ENCODE measurements around the gene PRKCH. TPM values are rescaled to one million over a fixed set of nuclear protein-coding genes. Genes with fewer than 3 reads are reported as not detected.

Gene PRKCH
- total and polyA plus RNA-seq, 2 donors from 2014 or later = 8.3 to 47.0 TPM

- peak overlapping the region; percentile 59 to 67 for H3K27ac ChIP-seq (ENCODE audit: low read depth in 2 of 2, low read length in 2 of 2)
- no peak for TF ChIP-seq CTCF (IDR thresholded peaks at IDR 0.05; ENCODE audit: borderline replicate concordance, extremely low read depth, insufficient read depth)
- intact Hi-C loops (cut with DNase I) = no loop called here
- no peak for FAIRE-seq
- H3K36me3 ChIP-seq (ENCODE audit: control insufficient read depth in 2 of 3, insufficient read depth in 3 of 3, low read length in 3 of 3) = no peaks in the 10 kb centered on the region
- no peak overlapping the region for H3K4me3 ChIP-seq (ENCODE audit: low read length in 3 of 3)
- no peaks in the 10 kb centered on the region for H3K9me3 ChIP-seq (ENCODE audit: control insufficient read depth in 2 of 3, insufficient read depth in 1 of 3, low read length in 3 of 3)
- peaks cover 0 to 40% (median 11%) of the 10 kb centered on the region in 3 donors for H3K4me1 ChIP-seq (ENCODE audit: control insufficient read depth in 2 of 3, insufficient read depth in 2 of 3, low read depth in 1 of 3, low read length in 3 of 3)
- no peaks in the 10 kb centered on the region for H3K27me3 ChIP-seq (ENCODE audit: control insufficient read depth, insufficient read depth, low read length)
- DNase-seq = peak in 2 of 5 donors; percentile 51 to 60
- H3K9ac ChIP-seq (ENCODE audit: low read length in 3 of 3) = peak overlapping the region in 1 of 3 donors; percentile 3
Measured at GRCh38 chr14:61511558-61511948, 190.2 kb downstream of the PRKCH start.

- Histone ChIP-seq H3K36me3 (ENCODE audit: control insufficient read depth in 2 of 3, insufficient read depth in 3 of 3, low read length in 3 of 3) (no peaks in the 10 kb centered on the region), H3K9ac (ENCODE audit: low read length in 3 of 3) (peak overlapping the region in 1 of 3 donors; percentile 3), H3K4me1 (ENCODE audit: control insufficient read depth in 2 of 3, insufficient read depth in 2 of 3, low read depth in 1 of 3, low read length in 3 of 3) (peaks cover 0 to 47% (median 15%) of the 10 kb centered on the region in 3 donors), H3K9me3 (ENCODE audit: control insufficient read depth in 2 of 3, insufficient read depth in 1 of 3, low read length in 3 of 3) (no peaks in the 10 kb centered on the region), H3K4me3 (ENCODE audit: low read length in 3 of 3) (no peak overlapping the region), H3K27ac (ENCODE audit: low read depth in 2 of 2, low read length in 2 of 2) (peak overlapping the region; percentile 23 to 67), H3K27me3 (ENCODE audit: control insufficient read depth, insufficient read depth, low read length) (no peaks in the 10 kb centered on the region)
- intact Hi-C loops (cut with DNase I) = no loop called here
- TF ChIP-seq CTCF (IDR thresholded peaks at IDR 0.05; ENCODE audit: borderline replicate concordance, extremely low read depth, insufficient read depth) = no peak
- DNase-seq (no peak), FAIRE-seq (no peak)
Measured at GRCh38 chr14:61512026-61512834, 190.9 kb downstream of the PRKCH start.

- no peak for TF ChIP-seq CTCF (IDR thresholded peaks at IDR 0.05; ENCODE audit: borderline replicate concordance, extremely low read depth, insufficient read depth)
- no peak for DNase-seq
- no peaks in the 10 kb centered on the region for H3K9me3 ChIP-seq (ENCODE audit: control insufficient read depth in 2 of 3, insufficient read depth in 1 of 3, low read length in 3 of 3)
- no peak overlapping the region for H3K4me3 ChIP-seq (ENCODE audit: low read length in 3 of 3)
- H3K27me3 ChIP-seq (ENCODE audit: control insufficient read depth, insufficient read depth, low read length) = no peaks in the 10 kb centered on the region
- FAIRE-seq = no peak
- intact Hi-C loops (cut with DNase I) = no loop called here
- peak overlapping the region in 1 of 3 donors; percentile 2 for H3K9ac ChIP-seq (ENCODE audit: low read length in 3 of 3)
- no peaks in the 10 kb centered on the region for H3K36me3 ChIP-seq (ENCODE audit: control insufficient read depth in 2 of 3, insufficient read depth in 3 of 3, low read length in 3 of 3)
- H3K4me1 ChIP-seq (ENCODE audit: control insufficient read depth in 2 of 3, insufficient read depth in 2 of 3, low read depth in 1 of 3, low read length in 3 of 3) = peaks cover 0 to 46% (median 23%) of the 10 kb centered on the region in 3 donors
- H3K27ac ChIP-seq (ENCODE audit: low read depth in 2 of 2, low read length in 2 of 2) = peak overlapping the region; percentile 8 to 45
Measured at GRCh38 chr14:61513986-61514830, 192.8 kb downstream of the PRKCH start.

All from kidney (tissue), 14 donors.